CD4-positive, alpha-beta T cell treated with Interleukin-4 for 1 hour (primary cell): ENCODE results near the gene ITPA.

ENCODE experiments used
- DNase-seq, 2 donors: peaks; one replicate each; pipeline ENCODE4 v3.0.0-alpha.2; 2020 to 2022

The ITPA gene

DNA sequence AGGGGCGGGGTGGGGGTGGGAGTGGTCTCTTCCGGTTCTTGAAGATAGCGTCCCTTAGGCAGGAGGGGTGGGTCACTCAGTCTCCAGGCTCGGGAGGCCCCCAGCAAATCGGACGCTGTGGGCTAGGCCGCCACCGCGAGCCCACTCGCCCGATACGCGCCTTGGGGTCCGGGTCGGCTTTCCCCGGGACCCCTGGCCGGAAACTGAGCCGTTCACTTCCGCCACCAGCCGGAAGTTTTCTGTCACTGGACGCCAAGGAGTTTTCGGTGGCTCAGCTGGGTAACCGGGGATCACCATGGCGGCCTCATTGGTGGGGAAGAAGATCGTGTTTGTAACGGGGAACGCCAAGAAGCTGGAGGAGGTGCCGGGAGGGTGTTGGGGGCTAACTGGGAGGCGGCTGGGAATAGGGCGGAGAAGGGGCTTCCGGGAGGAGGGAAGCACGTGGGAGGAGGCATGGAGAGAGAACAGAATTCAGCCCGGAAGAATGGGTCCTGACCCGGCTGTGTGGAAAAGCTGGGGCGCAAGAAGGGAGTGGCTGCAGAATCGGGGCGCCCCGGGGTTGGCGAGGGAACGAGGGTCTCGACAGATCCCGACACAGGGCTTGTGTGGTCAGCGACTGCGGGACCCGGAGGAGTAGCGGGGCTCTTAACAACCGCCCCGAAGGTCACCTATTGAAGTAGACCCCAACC, at the start of gene ITPA:
ITPA (plus strand) TSS at position 242 of the 689 bp plus-strand sequence; CDS start at position 296, 54 bp downstream.
- DNase-seq = peak; percentile 58 to 67

DNA sequence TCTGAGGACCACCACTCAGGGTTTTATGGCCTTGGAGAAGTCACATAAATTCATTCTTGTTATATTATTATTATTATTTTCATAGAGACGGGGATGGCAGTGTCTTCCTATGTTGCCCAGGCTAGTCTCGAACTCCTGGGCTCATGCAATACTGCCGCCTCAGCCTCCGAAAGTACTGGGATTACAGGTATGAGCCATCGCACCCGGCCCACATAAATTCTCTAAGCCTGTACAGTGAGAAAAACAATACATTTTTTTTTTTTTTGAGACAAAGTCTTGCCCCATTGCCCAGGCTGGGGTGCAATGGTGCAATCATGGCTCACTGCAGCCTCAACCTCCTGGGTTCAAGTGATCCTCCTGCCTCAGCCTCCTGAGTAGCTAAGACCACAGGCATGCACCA, 48.9 kb upstream of the ITPA start:
- no peak for DNase-seq

DNA sequence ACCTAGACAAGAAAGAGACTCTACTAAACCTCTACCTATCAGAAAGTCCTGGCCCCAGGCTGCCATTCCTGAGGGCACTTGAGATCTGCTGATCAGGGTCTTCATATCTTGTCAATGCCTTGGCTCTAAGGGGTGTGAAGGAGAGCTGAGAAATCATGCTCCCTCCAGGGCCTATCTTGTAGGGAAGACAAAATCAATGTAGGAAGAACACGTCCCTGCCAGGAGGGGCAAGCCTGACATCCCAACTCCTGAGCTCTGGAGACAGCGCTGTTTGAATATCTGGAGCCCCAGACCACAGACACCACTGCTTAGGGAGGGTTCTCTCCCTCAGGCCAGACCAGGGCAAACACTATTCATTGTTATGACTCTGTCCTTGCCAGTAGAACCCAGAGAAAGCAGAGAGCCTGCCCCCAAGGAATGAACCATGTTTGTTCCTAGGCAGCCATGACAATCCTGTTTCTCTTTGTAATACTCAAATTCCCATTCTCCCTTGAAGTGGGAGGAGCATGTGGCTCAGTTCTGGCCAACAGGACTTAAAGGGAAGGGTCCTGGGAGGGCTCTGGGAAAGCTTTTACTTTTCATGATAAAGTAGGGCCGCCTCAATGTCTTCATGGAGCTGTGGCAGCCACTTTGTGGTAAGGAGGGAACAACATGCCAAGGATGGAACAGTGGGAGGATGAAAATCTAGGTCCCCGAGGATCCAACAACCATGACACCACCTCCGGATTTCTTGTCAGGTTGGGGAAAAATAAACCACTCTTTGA, 47.8 kb upstream of the ITPA start:
- DNase-seq = no peak

DNA sequence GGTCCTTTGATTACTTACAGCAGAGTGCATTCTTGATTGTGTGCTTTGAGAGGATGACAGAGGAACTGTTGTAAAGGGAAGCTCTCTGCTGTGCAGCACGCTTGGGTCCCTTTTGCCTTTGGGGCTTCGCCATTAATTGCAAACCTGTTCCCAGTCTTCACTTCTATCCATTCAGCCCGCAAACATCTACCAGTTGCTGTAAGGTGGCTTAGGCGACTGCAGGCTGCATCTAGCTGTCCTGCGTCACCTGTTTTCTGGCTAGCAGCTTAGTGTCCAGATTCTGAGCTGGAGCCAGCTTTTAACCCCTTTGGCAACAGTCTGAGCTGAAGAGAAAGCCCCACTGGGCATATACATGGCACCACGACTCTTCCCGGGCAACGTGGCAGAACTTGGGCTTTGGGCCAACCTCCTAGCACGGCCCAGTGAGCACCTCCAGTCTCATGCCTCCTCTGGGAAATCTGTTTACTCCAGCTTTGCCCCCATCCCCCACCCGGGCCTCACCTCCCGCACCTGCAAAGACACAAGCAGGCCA, 47.2 kb upstream of the ITPA start:
- no peak for DNase-seq

DNA sequence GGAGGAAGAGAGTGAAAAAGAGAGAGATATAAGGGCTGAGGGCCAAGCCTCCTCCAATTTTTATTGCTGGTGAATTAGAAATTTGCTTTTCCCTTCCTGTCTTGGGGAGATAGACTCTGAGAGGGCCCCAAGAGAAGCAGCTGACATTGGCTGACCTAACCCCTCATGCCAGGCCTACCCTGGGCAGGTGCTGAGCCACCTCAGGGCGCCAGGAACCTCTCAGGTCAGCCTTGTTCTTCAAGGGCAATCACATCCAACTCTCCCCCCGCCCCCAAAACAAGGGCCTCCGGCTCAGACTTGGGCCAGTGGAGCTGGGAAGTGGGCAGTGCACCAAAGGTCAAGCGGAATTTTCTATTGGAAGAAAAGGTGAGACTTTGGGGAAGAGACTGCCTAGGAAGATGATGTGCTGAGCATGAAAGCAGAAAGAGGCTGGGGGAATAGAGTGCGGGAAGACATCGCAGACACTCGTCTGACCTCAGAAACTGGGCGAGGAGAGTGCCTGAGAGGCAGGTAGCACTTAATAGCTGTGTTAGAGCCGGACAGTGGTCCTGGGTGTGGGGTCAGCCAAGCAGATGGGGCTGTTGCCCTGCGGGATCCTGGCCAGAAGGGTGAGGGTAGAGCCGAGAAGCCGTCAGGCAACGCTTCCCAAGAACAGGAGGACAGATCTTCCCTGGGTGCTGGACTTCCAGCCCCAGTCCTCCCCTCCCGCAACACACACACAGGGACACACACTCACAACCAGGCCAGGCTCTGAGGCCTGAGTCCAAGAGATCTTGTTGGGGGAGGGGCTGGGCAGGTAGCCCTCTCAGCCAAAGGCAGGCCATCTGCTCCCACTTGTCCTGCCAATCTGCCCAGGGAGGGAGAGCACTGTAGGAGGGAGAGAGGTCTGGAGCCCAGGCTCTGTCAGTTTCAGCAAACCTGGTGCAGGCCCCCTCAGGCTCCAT, 45.9 kb upstream of the ITPA start:
- DNase-seq = no peak

DNA sequence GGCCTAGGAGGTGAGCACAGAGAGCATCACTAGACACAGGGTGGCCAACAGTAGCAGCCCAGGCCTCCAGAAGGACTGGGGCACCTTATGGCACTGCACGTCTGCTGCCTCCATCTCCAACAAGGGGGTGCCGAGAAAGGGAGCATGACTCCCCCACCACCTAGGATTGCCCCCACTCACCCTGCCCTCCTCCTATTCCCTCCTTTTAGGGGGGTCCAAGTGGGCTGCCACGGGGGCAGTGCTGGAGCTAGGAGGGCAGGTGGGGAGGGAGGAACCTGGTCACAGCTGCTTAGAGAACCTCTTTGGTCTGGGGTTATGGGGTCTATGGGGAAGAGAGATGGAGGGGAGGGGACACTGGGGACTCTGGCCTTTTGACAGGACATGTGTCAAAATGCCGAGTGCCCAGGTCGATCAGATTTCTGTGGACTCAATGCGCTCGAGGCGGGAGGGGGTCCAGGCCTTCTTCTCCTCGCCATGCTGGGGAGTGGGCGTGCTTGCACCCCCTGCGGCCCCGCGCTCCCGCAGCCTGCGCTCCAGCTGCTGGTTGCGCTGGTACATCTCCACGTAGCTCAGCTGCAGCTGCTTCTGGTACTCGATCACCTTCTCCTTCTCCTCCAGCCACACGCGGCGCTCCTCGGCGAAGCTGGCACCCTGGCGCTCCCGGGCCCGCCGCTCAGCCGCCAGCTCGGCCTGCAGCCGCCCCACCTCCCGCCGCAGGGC, 45.1 kb upstream of the ITPA start:
- DNase-seq = no peak

DNA sequence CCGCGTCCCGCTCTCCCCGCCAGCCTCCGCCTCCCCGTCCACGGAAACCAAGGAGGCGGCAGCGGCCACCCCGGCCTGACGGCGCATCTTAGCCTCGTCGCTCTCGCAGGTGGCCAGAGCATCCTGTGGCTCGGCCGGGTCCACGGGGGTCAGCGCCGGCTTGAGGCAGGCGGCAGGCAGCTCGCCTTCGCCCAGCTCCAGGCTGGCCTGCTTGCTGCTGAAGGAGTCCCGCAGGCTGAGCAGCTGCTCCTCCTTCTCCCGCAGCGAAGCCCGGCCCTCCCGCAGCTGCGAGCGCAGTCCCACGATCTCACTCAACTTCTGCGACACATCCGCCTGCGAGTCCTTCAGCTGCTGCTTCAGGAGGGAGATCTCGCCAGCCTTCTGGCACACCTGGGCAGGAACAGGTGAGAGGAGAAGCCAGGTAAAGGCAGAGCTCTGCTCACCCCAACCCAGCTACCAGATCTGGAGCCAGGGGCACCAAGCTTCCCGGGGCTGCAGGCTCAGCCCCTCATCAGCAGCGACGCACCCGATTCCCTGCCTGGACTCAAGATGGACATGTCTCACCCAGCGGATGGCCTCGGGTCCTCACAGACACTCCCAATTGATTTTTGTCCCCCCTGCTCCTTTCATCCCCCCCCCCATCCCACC, 44.4 kb upstream of the ITPA start:
- DNase-seq = no peak

DNA sequence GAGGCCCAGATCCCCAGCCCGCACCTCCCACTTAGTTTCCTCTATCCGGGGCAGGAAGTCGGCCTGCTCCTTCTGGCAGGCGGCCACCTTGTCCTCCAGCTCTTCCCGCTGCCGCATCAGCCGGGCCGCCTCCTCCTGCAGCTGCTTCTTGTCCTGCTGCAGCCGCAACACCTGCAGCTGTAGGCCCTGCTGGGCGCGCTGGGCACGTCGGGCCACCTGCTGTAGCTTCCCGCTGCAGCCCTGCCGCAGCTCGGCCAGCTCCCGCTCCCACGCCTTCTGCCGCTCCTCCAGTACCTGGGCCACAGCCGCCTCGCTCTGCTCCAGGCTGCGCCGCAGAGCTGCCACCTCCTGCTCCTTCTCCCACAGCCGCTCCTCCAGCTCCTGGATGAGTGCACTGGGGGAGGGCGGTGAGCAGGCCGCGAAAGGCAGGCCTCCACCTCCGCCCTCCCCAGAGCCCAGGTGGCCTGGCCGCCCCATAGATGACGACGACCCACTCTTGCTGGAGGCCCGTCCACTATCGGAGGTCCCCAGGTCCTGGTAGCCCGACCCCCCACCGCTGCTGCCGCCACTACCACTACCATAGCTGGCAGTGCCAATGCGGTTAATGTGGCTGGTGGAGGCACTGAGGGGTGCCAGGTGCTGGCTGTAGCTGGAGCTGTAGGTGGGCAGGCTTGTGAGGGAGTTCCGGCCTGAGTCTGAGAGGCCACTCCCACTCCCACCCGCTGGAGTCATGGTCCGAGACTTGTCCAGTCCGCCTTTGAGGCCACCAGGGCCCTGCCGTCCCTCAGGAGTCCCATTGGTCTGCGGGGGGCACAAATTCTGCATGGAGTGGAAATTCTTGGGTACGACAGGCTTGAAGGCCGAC, 43.6 kb upstream of the ITPA start:
- no peak for DNase-seq

DNA sequence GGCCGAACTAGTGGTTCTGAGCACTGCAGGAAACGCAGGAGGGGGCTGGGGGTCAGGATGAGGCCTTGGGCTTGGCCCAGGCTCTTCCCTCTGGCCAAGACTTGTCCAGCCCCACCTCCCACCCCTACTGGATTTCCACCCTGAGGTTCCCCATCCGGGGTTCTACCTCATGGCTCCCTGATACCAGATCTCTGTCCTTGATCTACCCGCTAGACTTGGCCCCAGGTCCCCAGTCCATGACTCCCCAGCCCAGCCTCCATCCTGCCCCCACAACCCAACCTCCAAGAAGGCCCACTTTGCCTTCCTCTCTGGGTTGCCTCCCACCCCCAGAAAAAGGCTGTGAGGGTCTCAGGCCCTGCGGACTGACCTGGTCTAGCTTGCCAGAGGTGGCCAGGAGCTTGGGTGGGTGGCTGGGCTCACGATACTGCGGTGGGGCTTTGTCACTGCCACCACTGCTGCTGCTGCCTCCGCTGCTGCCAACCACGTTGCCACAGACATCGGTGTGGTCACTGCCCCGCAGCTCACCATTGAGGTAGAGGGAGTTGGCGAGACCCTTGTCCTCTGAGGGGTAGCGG, 42.9 kb upstream of the ITPA start:
- DNase-seq = no peak

DNA sequence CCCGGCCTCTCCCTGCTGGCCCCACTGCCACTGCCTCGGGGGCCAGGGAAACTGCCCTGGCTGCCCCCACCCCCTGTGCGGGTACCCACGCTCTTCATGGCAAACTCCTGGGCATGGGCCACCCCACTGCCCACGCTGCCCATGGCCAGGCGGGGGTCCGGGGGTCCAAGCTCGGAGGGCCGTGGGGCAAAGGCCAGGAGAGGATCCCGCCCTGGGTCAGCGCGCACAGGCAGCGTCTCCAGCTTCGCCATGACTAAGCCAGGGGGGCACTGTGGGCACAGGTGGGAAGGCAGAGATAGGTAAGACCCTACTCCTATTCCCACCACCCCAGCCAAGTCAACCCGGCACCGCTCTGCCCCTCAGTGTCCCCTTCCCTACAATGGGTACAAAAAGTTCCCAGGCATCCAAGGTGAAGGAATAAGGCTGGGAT, 42.4 kb upstream of the ITPA start:
- no peak for DNase-seq

DNA sequence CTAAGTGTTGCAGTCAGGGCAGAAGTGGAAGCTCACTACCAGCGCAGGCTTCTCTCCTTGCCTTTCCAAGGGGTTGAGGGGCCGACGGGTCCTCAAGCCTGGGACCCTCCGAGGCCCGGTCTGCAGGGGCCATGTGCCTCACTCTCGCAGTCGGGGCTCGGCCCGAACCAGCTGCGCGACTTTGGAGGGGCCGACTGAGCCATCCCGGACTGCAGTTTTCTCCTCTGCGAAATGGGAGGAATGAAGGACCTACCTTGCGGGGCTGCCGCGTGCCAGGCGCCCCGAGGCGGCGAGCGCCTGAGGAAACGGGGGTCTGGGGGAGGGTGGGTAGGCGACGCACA, 41.6 kb upstream of the ITPA start:
- no peak for DNase-seq

DNA sequence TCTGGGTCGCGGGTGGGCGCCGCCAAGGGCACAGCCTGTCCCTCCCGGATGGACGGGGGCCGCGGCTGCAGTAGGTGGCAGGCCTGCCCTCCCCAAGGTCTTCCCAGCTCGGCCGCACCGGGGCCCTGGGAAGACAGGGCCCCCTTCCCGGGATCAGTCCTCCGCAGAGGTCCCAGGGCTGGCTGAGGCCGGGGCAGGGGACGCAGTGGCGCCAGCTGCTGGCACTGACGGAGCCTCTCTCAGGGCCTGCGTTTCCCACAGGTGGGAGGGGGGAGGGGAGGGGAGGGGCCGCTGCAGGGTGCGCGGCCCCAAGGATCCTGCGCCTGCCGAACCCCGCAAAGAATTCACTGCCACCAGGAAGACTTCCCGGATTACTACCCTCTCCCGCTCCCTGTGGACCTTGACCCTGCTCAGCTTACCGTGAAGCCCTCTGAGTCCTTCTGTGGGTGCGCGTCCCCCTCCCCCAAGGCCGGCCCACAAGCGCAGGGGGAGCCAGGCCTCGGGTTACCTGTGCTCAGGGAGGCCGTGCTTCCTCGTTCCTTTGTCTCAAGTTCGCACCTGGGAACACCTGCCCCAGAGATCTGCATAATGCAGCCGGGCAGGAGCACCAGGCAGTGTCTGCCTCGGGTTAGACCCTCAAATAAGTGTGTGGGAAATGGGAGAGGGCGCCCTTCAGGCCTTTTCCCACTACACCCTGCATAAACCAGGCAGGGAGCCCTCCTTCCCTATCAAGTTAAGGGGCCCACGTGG, 41.0 kb upstream of the ITPA start:
- no peak for DNase-seq

DNA sequence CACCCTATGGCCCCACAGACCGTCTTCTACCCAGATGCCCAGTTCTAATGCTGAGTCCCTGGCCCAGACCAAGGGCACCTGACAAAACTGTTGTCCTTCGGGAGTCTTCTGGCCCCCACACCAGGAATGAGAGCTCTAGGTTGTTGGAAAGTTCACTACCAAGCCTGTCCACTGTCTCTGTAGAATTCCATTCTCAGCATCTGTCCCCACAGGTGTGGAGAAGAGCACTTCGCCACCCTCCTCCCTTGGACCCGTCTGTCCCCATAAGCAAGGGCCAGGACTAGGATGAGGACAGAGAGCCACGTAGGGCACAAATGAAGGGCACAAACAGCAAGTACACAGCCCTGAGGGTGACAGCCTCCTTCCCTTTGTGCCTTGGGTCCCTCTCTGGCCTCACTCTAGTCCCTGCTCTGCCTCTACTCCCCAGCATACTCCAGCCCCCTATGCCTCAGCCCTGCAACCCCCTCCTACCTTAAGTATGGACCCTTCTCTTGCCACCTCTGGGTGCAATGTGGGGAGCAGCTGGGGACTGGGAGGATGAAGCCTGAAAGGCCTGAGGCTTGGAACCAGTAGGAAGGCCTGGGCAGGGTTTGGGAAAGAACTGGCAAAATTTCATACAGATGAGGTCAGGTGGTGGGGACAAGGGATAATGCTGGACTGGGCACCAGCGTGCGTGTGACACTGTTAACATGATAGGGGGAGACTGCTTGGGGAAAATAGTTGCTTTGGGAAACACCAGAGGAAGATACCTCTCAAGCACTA, 40.3 kb upstream of the ITPA start:
- DNase-seq = no peak

DNA sequence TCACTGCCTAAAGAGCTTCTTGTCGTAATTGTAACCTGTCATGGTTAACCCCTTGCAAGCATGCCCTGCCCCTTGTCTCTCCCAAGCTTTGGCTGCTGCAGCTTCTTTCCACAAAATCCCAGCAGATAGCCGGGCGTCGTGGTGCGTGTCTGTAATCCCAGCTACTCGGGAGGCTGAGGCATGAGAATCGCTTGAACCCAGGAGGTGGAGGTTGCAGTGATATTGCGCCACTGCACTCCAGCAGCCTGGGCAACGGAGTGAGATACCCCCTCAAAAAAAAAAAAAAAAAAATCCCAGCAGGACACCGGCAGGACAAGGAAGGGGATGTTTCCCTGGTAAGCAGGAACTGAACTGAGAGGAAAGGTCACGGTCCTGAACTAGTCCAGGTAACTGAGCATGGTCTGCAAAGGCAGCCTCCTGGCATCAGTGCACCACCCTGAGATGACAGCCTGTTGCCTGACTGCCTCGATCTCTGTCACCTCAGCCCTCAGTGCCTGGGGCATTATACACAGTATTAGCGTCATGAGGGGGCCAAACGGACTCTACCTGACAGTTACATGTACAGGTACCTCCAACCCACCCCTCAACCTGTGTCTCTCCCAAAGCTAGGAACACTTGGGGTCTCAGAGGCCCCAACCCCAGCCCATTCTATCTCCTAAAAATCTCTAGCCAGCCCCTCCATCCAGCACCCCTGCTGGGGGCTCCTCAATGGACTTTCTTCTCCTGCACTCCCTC, 37.7 kb upstream of the ITPA start:
- DNase-seq = no peak

DNA sequence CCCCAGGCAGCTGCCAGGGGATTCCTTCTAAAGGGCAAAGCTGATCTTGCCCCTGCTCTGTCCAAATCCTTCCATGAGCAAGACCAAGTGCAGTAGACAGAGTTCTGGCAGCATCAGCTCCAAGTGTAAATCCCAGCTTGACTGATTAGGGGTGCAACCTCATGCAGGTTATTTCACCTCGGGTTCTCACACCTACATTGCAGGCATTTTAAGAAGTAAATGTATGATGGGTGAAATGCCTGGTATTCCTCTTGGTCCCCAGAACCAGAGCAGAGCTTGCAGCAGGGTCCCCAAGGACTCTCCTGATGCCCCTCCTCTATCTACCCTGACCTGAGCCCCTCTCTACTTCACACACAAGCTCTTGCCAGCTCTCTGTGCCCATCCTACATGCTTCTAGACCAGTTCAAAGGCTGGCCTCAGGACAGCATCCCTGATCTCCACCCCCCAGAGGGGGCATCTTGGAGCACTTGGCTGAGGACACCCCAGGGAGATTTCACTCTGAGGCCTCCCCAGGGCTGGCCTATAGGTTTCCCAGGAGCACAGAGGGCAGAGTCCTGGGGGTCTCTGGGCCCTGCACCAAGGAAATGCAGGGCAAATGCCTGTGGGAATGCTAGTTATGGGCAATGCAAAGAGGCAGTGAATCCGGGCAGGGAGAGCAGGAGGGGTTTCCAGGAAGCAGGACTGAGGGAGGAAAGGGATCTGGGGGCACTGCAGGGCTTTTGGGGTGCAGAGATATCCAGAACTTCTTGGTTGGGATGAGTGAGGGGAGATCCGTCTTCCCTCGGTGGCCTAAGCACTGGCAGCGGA, 37.0 kb upstream of the ITPA start:
- no peak for DNase-seq

DNA sequence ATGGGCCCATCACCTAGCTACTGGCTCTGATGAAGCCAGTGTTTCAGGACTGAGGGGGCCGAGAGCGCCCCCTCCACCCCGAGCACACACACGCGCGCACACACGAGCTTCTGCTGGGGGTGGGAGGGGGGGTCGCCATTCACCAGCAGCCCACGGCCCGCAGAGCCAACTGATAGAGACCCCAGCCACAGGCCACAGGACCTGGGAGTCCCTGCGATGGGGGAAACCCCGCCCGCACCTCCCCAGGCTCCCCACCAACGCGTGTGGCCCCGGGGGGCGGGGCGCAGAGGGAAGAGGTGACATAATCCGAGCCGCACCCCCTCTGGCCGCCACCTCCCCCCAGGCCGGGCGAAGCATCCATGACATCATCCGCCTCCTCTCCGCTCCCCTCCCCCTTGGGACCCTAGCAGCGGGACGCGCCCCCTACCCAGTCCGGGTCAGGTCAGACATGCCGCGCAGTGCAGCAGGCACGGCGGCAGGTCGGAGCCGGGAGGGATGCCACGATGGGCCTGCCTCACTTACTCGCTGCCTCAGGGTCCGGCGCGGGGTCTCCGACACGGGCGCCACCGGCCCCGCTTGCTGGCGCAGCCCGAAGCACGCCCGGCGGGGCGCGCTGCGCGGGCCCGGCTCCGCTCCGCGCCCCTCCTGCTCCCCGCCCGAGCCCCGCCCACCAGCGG, 36.2 kb upstream of the ITPA start, which contains the start of gene LZTS3:
LZTS3 (minus strand) TSS at position 617 of the 677 bp plus-strand sequence. CDS start 6,386 bp downstream, outside the sequence.
- peak; percentile 91 for DNase-seq
